ENCODE data around the gene PIWIL4.

PIWIL4 gene

GRCh38 chr11:94662846-94663390 is 95.8 kb downstream of the PIWIL4 start:
- no peak for TF ChIP-seq CTCF (IDR thresholded peaks at IDR 0.05)
- TF ChIP-seq ZFX (IDR thresholded peaks at IDR 0.05; ENCODE audit: borderline replicate concordance) = no peak
- no peak overlapping the region for H3K27ac ChIP-seq

GRCh38 chr11:94664346-94664745 is 97.2 kb downstream of the PIWIL4 start:
- H3K27ac ChIP-seq = no peak overlapping the region
- TF ChIP-seq CTCF (IDR thresholded peaks at IDR 0.05) = no peak
- no peak for TF ChIP-seq ZFX (IDR thresholded peaks at IDR 0.05; ENCODE audit: borderline replicate concordance)

GRCh38 chr11:94665116-94665659 is 98.0 kb downstream of the PIWIL4 start:
- H3K27ac ChIP-seq = no peak overlapping the region
- no peak for TF ChIP-seq ZFX (IDR thresholded peaks at IDR 0.05; ENCODE audit: borderline replicate concordance)
- TF ChIP-seq CTCF (IDR thresholded peaks at IDR 0.05) = no peak

- no peak overlapping the region for H3K27ac ChIP-seq
- TF ChIP-seq CTCF (IDR thresholded peaks at IDR 0.05) (no peak), ZFX (IDR thresholded peaks at IDR 0.05; ENCODE audit: borderline replicate concordance) (no peak)
Observed at GRCh38 chr11:94666792-94667721, 99.9 kb downstream of the PIWIL4 start.

GRCh38 chr11:94668212-94668793 is 101.1 kb downstream of the PIWIL4 start:
- TF ChIP-seq CTCF (IDR thresholded peaks at IDR 0.05) = no peak
- TF ChIP-seq ZFX (IDR thresholded peaks at IDR 0.05; ENCODE audit: borderline replicate concordance) = no peak
- no peak overlapping the region for H3K27ac ChIP-seq

- no peak overlapping the region for H3K27ac ChIP-seq
- TF ChIP-seq CTCF (IDR thresholded peaks at IDR 0.05) (no peak), ZFX (IDR thresholded peaks at IDR 0.05; ENCODE audit: borderline replicate concordance) (no peak)
Observed at GRCh38 chr11:94669023-94669422, 101.9 kb downstream of the PIWIL4 start.
